T follicular helper cell (primary cell): ENCODE results near the gene PCCA.
"Not testable (repeated sequence)": the region's sequence is repeated elsewhere in the genome, so short reads cannot be mapped to it uniquely, and the experiment has no call there.

ENCODE experiments used
- DNase-seq: peaks from one replicate; pipeline ENCODE4 v3.0.0-alpha.2; 2020; ENCODE audit warnings: low read depth

Gene PCCA

GRCh38 chr13:100141461-100141961, 52.6 kb downstream of the PCCA start:
- not testable (repeated sequence) for DNase-seq

- no peak for DNase-seq
These were observed 57.6 kb downstream of the PCCA start for GRCh38 chr13:100146534-100146933.

- DNase-seq, result no peak
These were observed 58.9 kb downstream of the PCCA start for GRCh38 chr13:100147825-100148224.

GRCh38 chr13:100148422-100148821, 59.5 kb downstream of the PCCA start:
- no peak for DNase-seq

- DNase-seq, result no peak
These were observed 60.5 kb downstream of the PCCA start for GRCh38 chr13:100149389-100149788.

GRCh38 chr13:100150711-100151110, 61.8 kb downstream of the PCCA start:
- DNase-seq, result not testable (repeated sequence)

GRCh38 chr13:100154842-100155416, 66.0 kb downstream of the PCCA start:
- no peak for DNase-seq

GRCh38 chr13:100156788-100157187, 67.9 kb downstream of the PCCA start:
- no peak for DNase-seq

- DNase-seq, result no peak
These were observed 69.7 kb downstream of the PCCA start for GRCh38 chr13:100158569-100158968.

- no peak for DNase-seq
These were observed 70.7 kb downstream of the PCCA start for GRCh38 chr13:100159584-100159983.

GRCh38 chr13:100160450-100160849, 71.6 kb downstream of the PCCA start:
- no peak for DNase-seq

- no peak for DNase-seq
These were observed 74.5 kb downstream of the PCCA start for GRCh38 chr13:100163375-100163774.

GRCh38 chr13:100173203-100173602, 84.3 kb downstream of the PCCA start:
- DNase-seq, result no peak

GRCh38 chr13:100174455-100174854, 85.6 kb downstream of the PCCA start:
- not testable (repeated sequence) for DNase-seq

- DNase-seq, result no peak
These were observed 86.3 kb downstream of the PCCA start for GRCh38 chr13:100175078-100175802.

- DNase-seq, result no peak
These were observed 86.9 kb downstream of the PCCA start for GRCh38 chr13:100175803-100176182.

- no peak for DNase-seq
These were observed 88.0 kb downstream of the PCCA start for GRCh38 chr13:100176801-100177400.

GRCh38 chr13:100178309-100178708, 89.4 kb downstream of the PCCA start:
- DNase-seq, result no peak

- no peak for DNase-seq
These were observed 90.4 kb downstream of the PCCA start for GRCh38 chr13:100179276-100179675.

- no peak for DNase-seq
These were observed 94.1 kb downstream of the PCCA start for GRCh38 chr13:100182900-100183490.

- no peak for DNase-seq
These were observed 95.2 kb downstream of the PCCA start for GRCh38 chr13:100184095-100184494.

- DNase-seq, result no peak
These were observed 106.7 kb downstream of the PCCA start for GRCh38 chr13:100195568-100195967.

- DNase-seq, result no peak
These were observed 107.5 kb downstream of the PCCA start for GRCh38 chr13:100196375-100196774.
